Loucy (cell line): ENCODE data around the gene APLN.

Source experiments
- H2AFZ ChIP-seq: fragments of 200-600 bp; sonication (generic); 2 replicates; pipeline ENCODE4 v1.6.0; 2016; ENCODE audit warnings: antibody characterized with exemption, mild to moderate bottlenecking, low read length, moderate library complexity
- H3F3A ChIP-seq: fragments of 200-600 bp; 2 replicates; pipeline ENCODE4 v1.6.0; 2016; ENCODE audit warnings: antibody characterized with exemption, low read depth, mild to moderate bottlenecking
- H3K27me3 ChIP-seq: fragments of 200-600 bp; sonication (generic); 2 replicates; pipeline ENCODE4 v1.6.1; 2014; ENCODE audit warnings: low read length, mild to moderate bottlenecking; ENCODE audit not compliant: insufficient read depth, poor library complexity, severe bottlenecking
- H3K36me3 ChIP-seq: fragments of 200-600 bp; sonication (generic); 2 replicates; pipeline ENCODE4 v1.6.1; 2016; ENCODE audit warnings: low read length; ENCODE audit not compliant: insufficient read depth
- H3K4me1 ChIP-seq: fragments of 200-600 bp; sonication (generic); 2 replicates; pipeline ENCODE4 v1.5.1; 2014; ENCODE audit warnings: low read length, mild to moderate bottlenecking; ENCODE audit not compliant: insufficient read depth, poor library complexity, severe bottlenecking
- H3K4me2 ChIP-seq: fragments of 200-600 bp; sonication (generic); 2 replicates; pipeline ENCODE4 v1.6.0; 2014; ENCODE audit warnings: antibody characterized with exemption, low read length, low read depth, mild to moderate bottlenecking; ENCODE audit not compliant: poor library complexity, severe bottlenecking
- H3K4me3 ChIP-seq: fragments of 200-600 bp; sonication (generic); 2 replicates; pipeline ENCODE4 v1.5.1; 2014; ENCODE audit warnings: low read length, mild to moderate bottlenecking, mixed read lengths; ENCODE audit not compliant: poor library complexity, severe bottlenecking
- H3K79me2 ChIP-seq: fragments of 200-600 bp; sonication (generic); 2 replicates; pipeline ENCODE4 v1.6.1; 2014; ENCODE audit warnings: low read length; ENCODE audit not compliant: insufficient read depth
- H3K9ac ChIP-seq: fragments of 200-600 bp; sonication (generic); 2 replicates; pipeline ENCODE4 v1.6.0; 2014; ENCODE audit warnings: mild to moderate bottlenecking, low read depth, low read length, moderate library complexity; ENCODE audit not compliant: poor library complexity, severe bottlenecking
- H3K9me2 ChIP-seq: fragments of 200-600 bp; sonication (generic); replicated peaks from 2 replicates; pipeline ENCODE4 v1.6.1; 2016; ENCODE audit warnings: low read depth, low read length, mixed read lengths
- H3K9me3 ChIP-seq: fragments of 200-600 bp; sonication (generic); 2 replicates; pipeline ENCODE4 v1.6.1; 2014; ENCODE audit warnings: mild to moderate bottlenecking, antibody characterized with exemption, low read length, low read depth; ENCODE audit not compliant: insufficient read depth
- H4K20me1 ChIP-seq: fragments of 200-600 bp; sonication (generic); 2 replicates; pipeline ENCODE4 v1.6.0; 2014; ENCODE audit warnings: antibody characterized with exemption, low read length, mild to moderate bottlenecking; ENCODE audit not compliant: insufficient read depth, poor library complexity, severe bottlenecking
- CTCF ChIP-seq: fragments of 200-600 bp; sonication (generic); conservative IDR thresholded peaks from 2 replicates; pipeline ENCODE4 v1.5.1; 2014; ENCODE audit warnings: mild to moderate bottlenecking, antibody characterized with exemption, low read length
- EZH2phosphoT487 ChIP-seq: fragments of 200-600 bp; IDR thresholded peaks from 2 replicates; pipeline ENCODE4 v1.6.1; 2018; ENCODE audit warnings: antibody characterized with exemption, mild to moderate bottlenecking, moderate library complexity, borderline replicate concordance

Gene APLN

GRCh38 chrX:129679901-129680300 lies 25.1 kb upstream of the APLN start:
- H3K9me2 ChIP-seq = no peaks in the 10 kb centered on the region
- no peaks in the 10 kb centered on the region for H3K9me3 ChIP-seq
- no peaks in the 10 kb centered on the region for H3K27me3 ChIP-seq
- H3K4me2 ChIP-seq = no peak overlapping the region
- H3K4me3 ChIP-seq = no peak overlapping the region
- TF ChIP-seq CTCF = no peak
- TF ChIP-seq EZH2phosphoT487 = no peak
- H2AFZ ChIP-seq = no peak overlapping the region
- no peaks in the 10 kb centered on the region for H3K79me2 ChIP-seq
- no peak overlapping the region for H3K9ac ChIP-seq
- no peaks in the 10 kb centered on the region for H3F3A ChIP-seq
- no peaks in the 10 kb centered on the region for H3K4me1 ChIP-seq
- no peaks in the 10 kb centered on the region for H3K36me3 ChIP-seq
- H4K20me1 ChIP-seq = no peaks in the 10 kb centered on the region

- no peaks in the 10 kb centered on the region for H3K9me2 ChIP-seq
- H3K4me1 ChIP-seq = no peaks in the 10 kb centered on the region
- H4K20me1 ChIP-seq = no peaks in the 10 kb centered on the region
- no peaks in the 10 kb centered on the region for H3K79me2 ChIP-seq
- TF ChIP-seq EZH2phosphoT487 = no peak
- no peak for TF ChIP-seq CTCF
- no peaks in the 10 kb centered on the region for H3K27me3 ChIP-seq
- no peaks in the 10 kb centered on the region for H3K36me3 ChIP-seq
- no peaks in the 10 kb centered on the region for H3K9me3 ChIP-seq
- no peak overlapping the region for H3K4me2 ChIP-seq
- H2AFZ ChIP-seq = no peak overlapping the region
- H3K9ac ChIP-seq = no peak overlapping the region
- no peak overlapping the region for H3K4me3 ChIP-seq
- no peaks in the 10 kb centered on the region for H3F3A ChIP-seq
Observed at GRCh38 chrX:129678614-129679195, 23.9 kb upstream of the APLN start.

GRCh38 chrX:129667412-129667811 lies 12.7 kb upstream of the APLN start:
- Histone ChIP-seq H4K20me1 (no peaks in the 10 kb centered on the region), H3K79me2 (no peaks in the 10 kb centered on the region), H3K36me3 (no peaks in the 10 kb centered on the region), H3K4me3 (no peak overlapping the region), H3K9me3 (no peaks in the 10 kb centered on the region), H3K4me2 (no peak overlapping the region), H3K4me1 (no peaks in the 10 kb centered on the region), H3K27me3 (no peaks in the 10 kb centered on the region), H2AFZ (no peak overlapping the region), H3F3A (no peaks in the 10 kb centered on the region), H3K9ac (no peak overlapping the region), H3K9me2 (no peaks in the 10 kb centered on the region)
- TF ChIP-seq CTCF (no peak), EZH2phosphoT487 (no peak)
